Type B pancreatic cell (in vitro differentiated cells): ENCODE data around the gene LGI4. TPM values are rescaled to one million over a fixed set of nuclear protein-coding genes. Genes with fewer than 3 reads are reported as not detected.

Experiments used
- DNase-seq: peaks from one replicate; pipeline ENCODE4 v3.0.0; 2021; ENCODE audit warnings: mixed read lengths; ENCODE audit not compliant: unreplicated experiment; ENCODE audit errors: extremely low spot score
- H3K27ac Mint-ChIP-seq: 2 replicates; pipeline ENCODE4 v1.8.0; 2021; ENCODE audit warnings: mild to moderate bottlenecking, mixed read lengths
- H3K27me3 Mint-ChIP-seq: 2 replicates; pipeline ENCODE4 v1.8.0; 2021; ENCODE audit warnings: mixed read lengths
- H3K36me3 Mint-ChIP-seq: 2 replicates; pipeline ENCODE4 v1.8.0; 2021; ENCODE audit warnings: mixed read lengths
- H3K4me1 Mint-ChIP-seq: one replicate; pipeline ENCODE4 v1.8.0; 2021; ENCODE audit warnings: mixed read lengths; ENCODE audit not compliant: unreplicated experiment
- H3K4me3 Mint-ChIP-seq: 2 replicates; pipeline ENCODE4 v1.8.0; 2021; ENCODE audit warnings: mild to moderate bottlenecking, mixed read lengths
- H3K9me3 Mint-ChIP-seq: 2 replicates; pipeline ENCODE4 v1.8.0; 2021; ENCODE audit warnings: mixed read lengths
- CTCF ChIP-seq: fragments of 200-600 bp; sonication (generic); conservative IDR thresholded peaks from 2 replicates; pipeline ENCODE4 v1.5.0; 2021; ENCODE audit warnings: antibody characterized with exemption, mild to moderate bottlenecking
- total RNA-seq: library from RNA; stranded (reverse); gene quantifications from 2 replicates; pipeline ENCODE4 v1.2.1, GENCODE V29; 2021; ENCODE audit warnings: low replicate concordance

LGI4 gene
- total RNA-seq, 1 donor from 2014 or later: 2.2 TPM

GRCh38 chr19:35112995-35113688 is 21.7 kb downstream of the LGI4 start:
- no peak overlapping the region for H3K27ac Mint-ChIP-seq
- peaks cover 38% of the 10 kb centered on the region for H3K4me1 Mint-ChIP-seq
- no peak for TF ChIP-seq CTCF

GRCh38 chr19:35110974-35111373 is 23.9 kb downstream of the LGI4 start:
- no peaks in the 10 kb centered on the region for H3K27me3 Mint-ChIP-seq
- no peak for TF ChIP-seq CTCF
- H3K4me3 Mint-ChIP-seq: no peak overlapping the region
- H3K4me1 Mint-ChIP-seq: peaks cover 20% of the 10 kb centered on the region
- H3K9me3 Mint-ChIP-seq: peaks cover 8% of the 10 kb centered on the region
- H3K27ac Mint-ChIP-seq: no peak overlapping the region
- DNase-seq: no peak
- no peaks in the 10 kb centered on the region for H3K36me3 Mint-ChIP-seq

More at GRCh38 chr19:35112995-35113688, 21.7 kb downstream of the LGI4 start:
- H3K9me3 Mint-ChIP-seq: no peaks in the 10 kb centered on the region
- DNase-seq: no peak
- H3K4me3 Mint-ChIP-seq: no peak overlapping the region
- H3K27me3 Mint-ChIP-seq: no peaks in the 10 kb centered on the region
- H3K36me3 Mint-ChIP-seq: no peaks in the 10 kb centered on the region

- TF ChIP-seq CTCF: no peak
- Mint-ChIP-seq H3K4me1 (peaks cover 11% of the 10 kb centered on the region), H3K36me3 (no peaks in the 10 kb centered on the region), H3K9me3 (peaks cover 8% of the 10 kb centered on the region), H3K27me3 (no peaks in the 10 kb centered on the region), H3K27ac (no peak overlapping the region), H3K4me3 (no peak overlapping the region)
- no peak for DNase-seq
Measured at GRCh38 chr19:35109395-35110112, 25.3 kb downstream of the LGI4 start.

- peaks cover 8% of the 10 kb centered on the region for H3K4me1 Mint-ChIP-seq
- no peak overlapping the region for H3K27ac Mint-ChIP-seq
- DNase-seq: no peak
- H3K4me3 Mint-ChIP-seq: no peak overlapping the region
- H3K9me3 Mint-ChIP-seq: peaks cover 8% of the 10 kb centered on the region
- H3K36me3 Mint-ChIP-seq: no peaks in the 10 kb centered on the region
- no peaks in the 10 kb centered on the region for H3K27me3 Mint-ChIP-seq
- TF ChIP-seq CTCF: no peak
Measured at GRCh38 chr19:35108730-35109129, 26.1 kb downstream of the LGI4 start.

- peaks cover 8% of the 10 kb centered on the region for H3K9me3 Mint-ChIP-seq
- TF ChIP-seq CTCF: no peak
- no peak overlapping the region for H3K4me3 Mint-ChIP-seq
- H3K36me3 Mint-ChIP-seq: no peaks in the 10 kb centered on the region
- DNase-seq: no peak
- H3K4me1 Mint-ChIP-seq: peaks cover 8% of the 10 kb centered on the region
- peak overlapping the region; percentile 50 for H3K27ac Mint-ChIP-seq
- H3K27me3 Mint-ChIP-seq: no peaks in the 10 kb centered on the region
Measured at GRCh38 chr19:35107545-35107944, 27.3 kb downstream of the LGI4 start.
